ENCODE results near the gene NKRF.

- TF ChIP-seq CTCF (IDR thresholded peaks at IDR 0.05) (no peak), POLR2AphosphoS5 (IDR thresholded peaks at IDR 0.05) (no peak), POLR2A (IDR thresholded peaks at IDR 0.05) (no peak)
Measured at GRCh38 chrX:119573222-119573621, 33.0 kb downstream of the NKRF start.

Data from gastroesophageal sphincter (tissue), 3 donors.